Mucosa of rectum (tissue), 2 donors: Measurements from ENCODE around the gene SLC22A7.
"Not testable (repeated sequence)": the region's sequence is repeated elsewhere in the genome, so short reads cannot be mapped to it uniquely, and the experiment has no call there.

Experiments used
- H3K27ac ChIP-seq, 2 donors: one replicate each; pipeline ENCODE4 v1.7.0; 2013; ENCODE audit warnings: inconsistent platforms in 2 of 2, low read depth in 2 of 2, low read length in 2 of 2
- H3K27me3 ChIP-seq, 2 donors: one replicate each; pipeline ENCODE4 v1.7.0; 2013; ENCODE audit warnings: low read length in 2 of 2; ENCODE audit not compliant: control insufficient read depth in 2 of 2, insufficient read depth in 2 of 2
- H3K36me3 ChIP-seq, 2 donors: one replicate each; pipeline ENCODE4 v1.7.0; 2013; ENCODE audit warnings: low read length in 2 of 2; ENCODE audit not compliant: control insufficient read depth in 2 of 2, insufficient read depth in 2 of 2
- H3K4me1 ChIP-seq, 2 donors: one replicate each; pipeline ENCODE4 v1.7.0; 2013; ENCODE audit warnings: low read length in 2 of 2, mild to moderate bottlenecking in 1 of 2; ENCODE audit not compliant: control insufficient read depth in 2 of 2, insufficient read depth in 2 of 2
- H3K4me3 ChIP-seq, 2 donors: one replicate each; pipeline ENCODE4 v1.7.0; 2013; ENCODE audit warnings: low read length in 2 of 2
- H3K9ac ChIP-seq, 2 donors: one replicate each; pipeline ENCODE4 v1.7.0; 2013; ENCODE audit warnings: low read length in 2 of 2, low read depth in 1 of 2, mild to moderate bottlenecking in 1 of 2
- H3K9me3 ChIP-seq, 2 donors: one replicate each; pipeline ENCODE4 v1.7.0; 2013; ENCODE audit warnings: low read length in 2 of 2; ENCODE audit not compliant: control insufficient read depth in 2 of 2
- donor health status: healthy.
- donor health status: Normal muscosa, but diverticular disease.

SLC22A7 gene

GRCh38 chr6:43302126-43302525 is 4.1 kb downstream of the SLC22A7 start:
- H3K9ac ChIP-seq = no peak overlapping the region
- H3K4me3 ChIP-seq = no peak overlapping the region
- no peaks in the 10 kb centered on the region for H3K4me1 ChIP-seq
- H3K9me3 ChIP-seq = no peaks in the 10 kb centered on the region
- peaks cover 0 to 10% of the 10 kb centered on the region in 2 donors for H3K27me3 ChIP-seq
- no peak overlapping the region for H3K27ac ChIP-seq
- H3K36me3 ChIP-seq = no peaks in the 10 kb centered on the region

- H3K9ac ChIP-seq, H3K36me3 ChIP-seq, H3K9me3 ChIP-seq, H3K27ac ChIP-seq, H3K4me3 ChIP-seq, H3K4me1 ChIP-seq: not testable (repeated sequence)
- peaks cover 0 to 11% of the 10 kb centered on the region in 2 donors for H3K27me3 ChIP-seq
These were observed 4.9 kb downstream of the SLC22A7 start for GRCh38 chr6:43303006-43303405.

- Histone ChIP-seq H3K9me3 (no peaks in the 10 kb centered on the region), H3K27ac (no peak overlapping the region), H3K36me3 (no peaks in the 10 kb centered on the region), H3K4me1 (peaks cover 0 to 4% of the 10 kb centered on the region in 2 donors), H3K27me3 (peaks cover 0 to 12% of the 10 kb centered on the region in 2 donors), H3K9ac (no peak overlapping the region), H3K4me3 (no peak overlapping the region)
These were observed 5.8 kb downstream of the SLC22A7 start for GRCh38 chr6:43303751-43304331.

- Histone ChIP-seq H3K9me3 (no peaks in the 10 kb centered on the region), H3K27me3 (peaks cover 0 to 7% of the 10 kb centered on the region in 2 donors), H3K36me3 (no peaks in the 10 kb centered on the region), H3K4me1 (peaks cover 0 to 4% of the 10 kb centered on the region in 2 donors), H3K4me3 (no peak overlapping the region), H3K27ac (no peak overlapping the region), H3K9ac (no peak overlapping the region)
These were observed 6.3 kb downstream of the SLC22A7 start for GRCh38 chr6:43304361-43304760.

- Histone ChIP-seq H3K9me3 (no peaks in the 10 kb centered on the region), H3K4me3 (no peak overlapping the region), H3K9ac (no peak overlapping the region), H3K27ac (no peak overlapping the region), H3K4me1 (peaks cover 0 to 4% of the 10 kb centered on the region in 2 donors), H3K27me3 (peaks cover 0 to 7% of the 10 kb centered on the region in 2 donors), H3K36me3 (no peaks in the 10 kb centered on the region)
These were observed 6.8 kb downstream of the SLC22A7 start for GRCh38 chr6:43304882-43305281.

DNA sequence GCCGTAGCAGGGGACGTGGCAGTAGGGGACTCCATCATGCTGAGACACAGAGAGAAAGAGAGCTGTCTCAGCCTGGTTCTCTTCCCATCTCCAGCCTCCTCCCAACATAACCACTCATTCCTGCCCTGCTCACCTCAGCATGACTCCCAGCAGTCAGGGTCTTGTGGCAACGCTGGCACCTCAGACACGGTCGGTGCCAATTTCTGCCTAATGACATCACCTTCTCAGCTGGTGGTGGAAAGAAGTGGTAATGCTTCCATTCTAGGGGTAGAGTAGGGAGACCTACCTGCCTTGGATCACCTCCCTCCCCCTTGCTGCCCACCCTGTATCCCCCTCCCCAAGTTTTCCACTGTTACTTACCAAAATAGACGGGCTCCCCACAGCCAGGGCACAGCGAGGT is 8.0 kb downstream of the SLC22A7 start:
- Histone ChIP-seq H3K27me3 (peaks cover 0 to 5% of the 10 kb centered on the region in 2 donors), H3K9me3 (no peaks in the 10 kb centered on the region), H3K27ac (no peak overlapping the region)

GRCh38 chr6:43307451-43308100 is 9.5 kb downstream of the SLC22A7 start:
- Histone ChIP-seq H3K27ac (no peak overlapping the region), H3K4me3 (no peak overlapping the region), H3K9ac (no peak overlapping the region)

More for the DNA sequence above, 8.0 kb downstream of the SLC22A7 start:
- Histone ChIP-seq H3K9ac (no peak overlapping the region), H3K4me1 (peaks cover 0 to 4% of the 10 kb centered on the region in 2 donors), H3K36me3 (no peaks in the 10 kb centered on the region), H3K4me3 (no peak overlapping the region)

DNA sequence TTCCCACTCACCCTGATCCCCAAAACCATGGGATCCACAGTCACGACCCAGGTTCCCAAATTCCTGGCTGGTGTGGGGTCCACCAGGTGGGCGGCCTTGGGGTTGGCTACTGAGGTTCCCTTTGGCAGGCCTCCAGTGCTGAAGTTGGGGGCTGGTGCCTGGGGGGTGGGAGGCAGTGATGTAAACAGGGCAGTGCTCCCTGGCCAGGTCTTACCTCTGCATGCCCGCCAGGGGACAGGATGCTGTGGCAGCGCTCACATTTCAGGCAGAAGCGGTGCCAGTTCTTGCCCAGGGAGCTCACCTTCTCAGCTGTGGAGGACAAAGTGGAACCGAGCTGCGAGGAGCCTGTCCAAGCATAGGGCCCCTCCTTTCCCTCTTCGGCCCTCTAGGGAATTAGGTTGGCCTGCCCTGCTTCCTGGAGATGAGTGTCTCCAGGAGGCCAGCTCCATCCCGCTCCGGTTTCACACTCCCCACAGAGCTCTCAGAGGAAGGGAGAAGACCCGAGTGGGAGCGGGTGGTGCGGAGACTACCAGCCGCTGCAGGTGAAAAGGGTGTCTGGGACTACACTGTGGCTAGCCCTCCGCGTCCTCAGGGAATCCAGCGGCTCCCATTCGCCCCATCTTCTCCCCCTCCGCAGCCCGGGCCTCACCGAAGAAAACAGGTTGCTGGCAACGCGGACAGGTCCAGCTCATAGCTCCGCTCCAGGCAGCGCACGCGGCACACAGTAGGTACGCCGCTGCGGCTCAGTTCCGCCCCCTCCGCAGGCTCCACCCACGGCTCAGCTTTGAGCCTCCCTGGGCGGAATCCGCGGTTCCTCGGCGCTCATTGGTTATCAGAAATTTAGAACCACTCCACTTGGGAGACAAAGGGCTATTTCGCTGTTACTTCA is 10.3 kb downstream of the SLC22A7 start, which contains the start of gene CRIP3:
CRIP3 (minus strand) TSS at position 726 of the 889 bp plus-strand sequence; CDS start at position 692, 34 bp downstream.
- H3K27ac ChIP-seq = no peak within 1 kb of the TSS
- H3K36me3 ChIP-seq = no peaks in the 10 kb centered on the region
- peaks cover 0 to 3% of the 10 kb centered on the region in 2 donors for H3K27me3 ChIP-seq
- H3K9me3 ChIP-seq = no peaks in the 10 kb centered on the region
- no peak within 1 kb of the TSS for H3K9ac ChIP-seq
- H3K4me3 ChIP-seq = peak within 1 kb of the TSS; percentile 33 to 60
- H3K4me1 ChIP-seq = peaks cover 0 to 4% of the 10 kb centered on the region in 2 donors

More at GRCh38 chr6:43307451-43308100, 9.5 kb downstream of the SLC22A7 start:
- H3K4me1 ChIP-seq = peaks cover 0 to 4% of the 10 kb centered on the region in 2 donors
- H3K27me3 ChIP-seq = peaks cover 0 to 3% of the 10 kb centered on the region in 2 donors
- H3K9me3 ChIP-seq = no peaks in the 10 kb centered on the region
- no peaks in the 10 kb centered on the region for H3K36me3 ChIP-seq

- peak overlapping the region; percentile 33 to 60 for H3K4me3 ChIP-seq
- no peak overlapping the region for H3K27ac ChIP-seq
These were observed 11.0 kb downstream of the SLC22A7 start for GRCh38 chr6:43308990-43309477.

More at GRCh38 chr6:43308990-43309477, 11.0 kb downstream of the SLC22A7 start:
- H3K27me3 ChIP-seq = peaks cover 0 to 3% of the 10 kb centered on the region in 2 donors
- H3K9ac ChIP-seq = no peak overlapping the region
- H3K36me3 ChIP-seq = no peaks in the 10 kb centered on the region
- peaks cover 0 to 4% of the 10 kb centered on the region in 2 donors for H3K4me1 ChIP-seq
- H3K9me3 ChIP-seq = no peaks in the 10 kb centered on the region
